CD4-positive, alpha-beta T cell treated with Interferon gamma for 1 hour (primary cell): Measurements from ENCODE around the gene MC1R.
A peak's percentile ranks its signal among the peaks of the same experiment; 100 is the strongest.

Experiments
- DNase-seq: peaks from one replicate; pipeline ENCODE4 v3.0.0-alpha.2; 2020

MC1R gene

DNA sequence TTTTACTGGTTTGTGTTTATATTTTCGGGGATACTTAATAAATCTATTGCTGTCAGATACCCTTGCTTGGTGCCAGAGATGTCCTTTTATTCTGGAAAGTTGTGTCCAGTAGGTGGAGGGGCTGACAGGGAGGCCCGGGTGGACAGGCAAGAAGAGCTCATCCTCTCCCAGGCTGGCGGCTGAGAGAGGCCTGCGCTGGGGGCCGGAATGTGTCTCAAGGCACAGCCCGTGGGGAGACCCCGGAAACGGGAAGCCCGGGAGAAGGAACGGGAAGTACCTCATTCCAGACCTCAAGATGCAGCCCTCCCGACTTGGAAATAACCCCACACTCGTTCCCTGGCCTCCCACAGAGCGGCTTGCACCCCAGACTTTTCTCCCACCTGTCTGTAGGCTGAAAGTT, 17.4 kb downstream of the MC1R start:
- DNase-seq, result no peak

DNA sequence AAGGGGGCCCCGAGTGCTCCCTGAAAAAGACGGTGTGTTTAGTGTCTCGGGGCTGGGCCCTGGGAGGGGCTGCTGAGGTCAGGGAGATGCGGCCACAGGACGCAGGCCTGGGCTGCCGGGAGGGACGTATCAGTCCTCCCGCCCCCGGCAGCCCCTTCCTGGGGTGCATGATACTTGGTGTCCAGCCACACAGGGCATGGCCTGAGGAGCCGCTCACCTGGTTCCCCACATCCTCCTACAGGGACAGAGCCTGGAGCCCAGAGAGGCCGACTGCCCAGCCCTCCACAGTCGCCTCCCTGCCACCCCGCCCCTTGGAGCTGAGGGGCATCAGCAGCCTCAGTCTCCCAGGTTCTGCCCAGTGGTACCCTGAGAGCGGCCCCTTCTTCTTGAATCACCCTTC, 17.8 kb downstream of the MC1R start:
- DNase-seq, result no peak

DNA sequence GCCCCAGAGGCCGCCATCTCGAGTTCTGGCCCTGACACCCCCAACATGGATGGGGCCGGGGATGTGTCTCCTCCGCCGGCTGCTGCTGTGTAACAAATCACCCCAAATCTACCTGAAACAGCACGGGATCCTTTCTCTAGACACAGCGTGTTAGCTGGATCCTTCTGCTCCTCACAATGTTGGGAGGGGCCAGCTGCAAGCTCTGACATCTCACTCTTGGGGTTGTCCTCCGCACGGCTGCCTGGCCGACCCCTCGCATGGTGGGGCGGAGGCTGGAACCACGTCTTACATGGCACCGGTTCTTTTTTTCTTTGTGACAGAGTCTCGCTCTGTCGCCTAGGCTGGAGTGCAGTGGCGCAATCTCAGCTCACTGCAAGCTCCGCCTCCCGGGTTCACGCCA, 18.3 kb downstream of the MC1R start:
- DNase-seq, result no peak

DNA sequence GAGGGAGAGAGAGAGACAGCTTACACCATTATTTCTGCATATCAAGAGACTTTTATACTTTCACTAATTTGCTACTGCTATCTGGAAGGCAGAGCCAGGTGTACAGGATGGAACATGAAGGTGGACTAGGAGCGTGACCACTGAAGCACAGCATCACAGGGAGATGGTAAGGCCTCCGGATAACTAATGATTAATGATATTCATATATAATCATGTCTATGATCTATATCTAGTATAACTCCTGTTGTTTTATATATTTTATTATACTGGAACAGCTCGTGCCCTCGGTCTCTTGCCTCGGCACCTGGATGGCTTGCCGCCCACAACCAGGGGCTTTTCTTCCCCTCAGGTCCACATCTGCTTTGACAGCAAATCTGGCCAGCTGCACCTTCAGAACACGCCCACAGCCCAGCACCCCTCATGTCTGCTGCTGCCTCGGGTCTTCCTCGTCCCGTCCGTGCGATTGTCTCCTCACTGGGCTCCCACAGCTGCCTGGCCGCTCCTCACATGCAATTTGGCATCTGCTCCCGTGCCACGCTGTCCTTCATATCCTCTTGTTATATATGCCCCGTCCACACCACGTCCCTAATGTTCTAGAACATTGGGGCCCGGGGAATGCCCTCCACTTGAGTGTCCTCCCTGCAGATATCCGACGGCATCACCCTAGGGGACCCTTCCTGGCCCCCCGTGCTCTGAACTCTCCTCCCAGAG, 19.7 kb downstream of the MC1R start:
- no peak for DNase-seq

DNA sequence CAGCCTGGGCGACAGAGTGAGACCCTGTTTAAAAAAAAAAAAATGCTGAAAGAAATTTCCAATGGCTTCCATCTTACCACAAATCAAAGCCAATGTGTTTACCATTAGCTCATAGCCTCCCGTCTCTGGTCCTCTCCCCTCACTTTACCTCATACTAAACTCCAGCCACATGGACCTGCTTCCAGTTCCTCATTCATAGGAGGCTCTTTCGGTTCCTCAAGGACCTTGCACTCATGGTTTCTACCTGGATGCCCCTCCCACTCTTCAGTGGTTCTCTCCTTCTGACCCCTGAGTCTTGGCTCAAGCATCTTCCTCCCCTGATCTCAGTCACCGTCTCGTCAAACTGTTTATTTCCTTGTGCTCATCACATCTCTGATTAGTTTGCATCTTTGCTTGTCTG, 26.1 kb downstream of the MC1R start:
- no peak for DNase-seq

DNA sequence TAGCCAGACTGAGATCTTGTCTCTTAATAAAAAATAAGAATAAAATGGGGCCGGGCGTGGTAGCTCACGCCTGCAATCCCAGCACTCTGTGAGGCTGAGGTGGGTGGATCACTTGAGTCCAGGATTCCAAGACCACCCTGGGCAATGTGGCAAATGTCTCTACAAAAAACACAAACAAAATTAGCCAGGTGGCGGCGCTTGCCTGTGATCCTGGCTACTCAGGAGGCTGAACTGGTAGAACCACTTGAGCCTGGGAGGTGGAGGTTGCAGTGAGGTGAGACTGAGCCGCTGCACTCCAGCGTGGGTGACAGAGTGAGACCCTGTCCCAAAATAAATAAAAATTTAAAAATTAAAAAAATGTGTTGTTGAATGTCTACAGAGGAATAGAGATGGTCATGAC, 27.0 kb downstream of the MC1R start:
- no peak for DNase-seq

DNA sequence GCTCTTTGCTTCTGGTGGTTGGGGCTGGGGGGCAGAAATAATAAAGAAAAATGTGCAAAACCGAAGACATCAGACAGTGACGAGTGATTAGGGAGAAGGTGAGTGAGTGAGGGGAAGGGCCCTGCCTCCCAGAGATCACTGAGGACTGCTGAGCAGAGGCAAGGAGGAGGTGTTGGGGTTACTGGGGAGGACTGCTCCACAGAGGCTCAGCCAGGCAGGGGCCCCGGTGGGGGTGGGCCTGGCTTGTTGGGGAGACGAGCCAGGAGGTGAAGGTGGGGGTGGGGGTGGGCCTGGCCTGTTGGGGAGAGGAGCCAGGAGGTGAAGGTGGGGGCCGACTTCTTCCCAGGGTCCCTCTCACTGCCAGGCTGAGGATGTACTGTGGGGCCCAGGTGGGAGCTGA, 27.9 kb downstream of the MC1R start:
- DNase-seq, result no peak

DNA sequence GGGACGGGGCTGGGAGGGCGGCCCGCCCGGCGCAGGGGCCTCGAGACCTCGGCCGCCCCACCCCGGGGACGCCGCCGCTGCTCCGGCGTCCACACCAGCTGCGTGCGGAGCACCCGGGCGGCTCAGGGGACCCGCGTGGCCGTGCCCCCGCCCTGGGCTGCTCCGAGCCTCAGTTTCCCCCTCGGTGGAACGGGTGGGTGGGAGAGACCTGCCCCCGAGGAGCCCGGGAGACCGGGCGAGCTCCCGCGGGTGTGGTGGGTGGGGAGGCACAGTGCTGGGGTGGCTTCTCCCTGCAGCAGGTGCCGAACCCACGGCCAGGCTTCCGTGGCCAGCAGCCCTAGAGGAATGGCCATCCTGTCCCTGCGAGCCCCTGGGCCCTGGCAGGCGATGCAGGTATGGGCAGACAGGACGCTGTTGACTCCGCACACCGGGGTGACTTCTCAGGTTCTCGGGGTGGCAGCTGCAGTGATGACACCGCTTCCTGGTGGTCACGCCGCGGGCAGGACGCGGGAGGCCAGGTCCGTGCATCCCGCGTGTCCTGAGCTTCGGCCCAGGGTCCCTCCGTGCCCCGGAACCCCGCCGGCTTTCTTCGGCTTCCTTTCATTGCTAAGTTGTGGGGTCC, 30.6 kb downstream of the MC1R start:
- no peak for DNase-seq

DNA sequence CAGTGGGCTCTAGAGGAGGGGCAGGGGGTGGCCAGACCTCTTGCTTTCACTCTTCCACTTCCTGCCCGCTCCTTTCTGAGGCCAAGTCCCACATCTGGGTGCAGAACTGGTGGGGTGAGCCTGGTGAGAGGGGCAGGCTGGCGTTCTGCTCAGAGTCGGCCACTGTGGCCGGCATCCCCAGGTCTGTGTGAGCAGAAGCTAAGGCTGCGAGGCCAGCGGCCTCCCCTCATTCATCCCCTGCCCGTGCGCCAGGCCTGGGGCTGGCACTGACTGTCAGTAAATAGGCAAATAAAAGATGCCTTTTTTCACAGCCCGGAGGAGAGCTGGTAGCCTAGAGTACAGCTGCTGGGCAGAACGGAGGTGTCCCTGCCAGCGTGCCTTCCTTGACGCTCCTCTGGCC, 31.1 kb downstream of the MC1R start:
- no peak for DNase-seq

DNA sequence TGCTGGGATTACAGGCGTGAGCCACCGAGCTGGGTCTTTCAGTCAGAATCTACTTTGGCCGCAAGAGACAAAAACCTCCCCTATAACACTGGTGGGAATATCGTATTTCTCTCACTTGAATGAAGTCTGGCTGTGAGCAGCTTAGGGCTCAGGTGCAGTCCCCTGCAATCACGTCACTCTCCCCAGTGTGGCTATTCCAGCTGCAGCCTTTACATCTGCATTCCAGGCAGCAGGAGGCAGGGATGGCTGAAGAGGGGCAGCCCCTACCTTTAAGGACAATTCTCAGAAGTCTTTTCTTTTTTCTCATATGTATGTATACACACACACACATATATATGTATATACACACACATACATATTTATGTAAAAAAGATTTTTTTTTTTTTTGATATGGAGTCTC, 32.8 kb downstream of the MC1R start:
- DNase-seq, result no peak

DNA sequence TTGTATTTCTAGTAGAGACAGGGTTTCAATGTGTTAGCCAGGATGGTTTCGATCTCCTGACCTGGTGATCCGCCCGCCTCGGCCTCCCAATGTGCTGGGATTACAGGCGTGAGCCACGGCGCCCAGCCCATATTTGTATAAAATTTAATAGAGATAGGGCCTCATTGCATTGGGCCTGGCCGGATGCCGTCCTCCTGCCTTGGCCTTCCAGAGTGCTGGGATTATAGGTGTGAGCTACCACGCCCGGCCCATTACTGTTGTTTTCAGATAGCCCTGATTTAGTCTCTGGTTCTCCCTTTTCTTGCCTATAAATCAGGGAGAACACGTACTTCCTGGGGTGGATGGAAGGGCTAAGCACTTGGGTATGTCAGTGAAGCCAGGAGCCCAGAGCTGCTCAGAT, 33.4 kb downstream of the MC1R start:
- DNase-seq, result no peak

DNA sequence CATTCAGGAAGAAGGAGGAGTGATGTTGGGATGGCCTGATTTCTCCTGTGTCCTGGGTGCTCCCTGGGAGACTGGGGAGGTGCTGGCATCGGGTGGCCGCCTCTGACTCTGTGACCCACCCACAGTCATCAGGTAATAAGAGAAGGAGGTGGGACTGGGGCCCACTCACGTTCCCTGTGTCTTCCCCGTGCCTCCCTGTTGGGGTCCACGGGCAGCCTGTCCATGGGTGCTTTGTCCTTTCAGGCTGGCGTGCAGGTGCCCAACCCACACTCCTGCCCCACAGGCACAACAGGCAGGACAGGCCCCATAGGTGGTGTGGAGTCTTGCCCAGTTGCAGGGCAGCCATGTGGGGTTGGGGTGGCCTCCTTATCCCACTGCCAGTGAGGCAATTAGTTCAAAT, 33.9 kb downstream of the MC1R start:
- no peak for DNase-seq

DNA sequence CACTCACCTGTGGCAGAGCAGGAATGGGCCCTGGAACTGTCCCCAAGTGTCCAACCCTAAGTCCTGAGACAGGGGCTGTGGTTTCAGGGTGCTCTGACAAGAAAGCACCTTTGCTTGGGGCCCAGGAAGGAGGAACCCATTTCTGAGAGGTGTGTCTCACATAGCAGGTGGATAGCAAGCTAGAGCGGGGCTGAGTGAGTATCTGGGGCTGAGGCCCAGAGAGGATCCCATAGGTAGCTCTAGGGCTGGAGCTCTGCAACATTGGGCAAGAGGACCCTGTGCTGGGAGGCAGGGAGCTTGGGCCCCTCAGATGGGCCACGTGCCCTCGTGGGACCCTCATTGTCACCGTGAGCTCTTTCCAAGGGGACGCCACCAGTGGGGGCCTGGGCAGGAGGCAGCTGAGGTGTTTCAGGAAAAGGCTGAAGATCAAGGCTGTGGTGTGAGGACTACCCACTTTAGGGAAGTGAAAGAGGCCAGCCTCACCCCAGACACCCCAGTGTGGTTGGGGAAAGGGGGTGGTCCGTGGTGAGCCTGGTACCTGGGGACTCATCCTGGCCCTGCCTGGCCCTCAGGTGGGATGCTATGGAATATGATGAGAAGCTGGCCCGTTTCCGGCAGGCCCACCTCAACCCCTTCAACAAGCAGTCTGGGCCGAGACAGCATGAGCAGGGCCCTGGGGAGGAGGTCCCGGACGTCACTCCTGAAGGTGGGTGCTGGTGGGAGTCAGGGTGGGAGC, 35.2 kb downstream of the MC1R start:
- no peak for DNase-seq

DNA sequence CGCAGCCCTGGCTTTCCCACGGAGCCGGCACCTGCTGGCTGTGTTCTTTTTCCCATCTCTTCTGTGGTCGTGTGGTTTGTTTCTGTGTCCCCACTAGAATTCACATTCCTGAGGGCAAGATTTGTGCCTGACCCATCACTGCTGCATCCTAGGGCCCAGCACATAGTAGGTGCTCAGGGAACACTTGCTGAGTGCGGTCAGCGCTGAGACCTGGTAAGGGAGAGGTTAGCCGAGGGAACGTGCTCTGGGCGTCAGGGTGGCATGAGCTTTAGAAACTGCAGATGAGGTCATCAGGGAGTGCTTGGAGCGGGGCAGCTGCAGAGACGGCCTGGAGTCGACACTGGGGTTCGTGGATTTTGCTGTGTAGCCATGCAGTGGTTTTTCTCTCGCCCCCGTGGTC, 35.8 kb downstream of the MC1R start:
- no peak for DNase-seq

DNA sequence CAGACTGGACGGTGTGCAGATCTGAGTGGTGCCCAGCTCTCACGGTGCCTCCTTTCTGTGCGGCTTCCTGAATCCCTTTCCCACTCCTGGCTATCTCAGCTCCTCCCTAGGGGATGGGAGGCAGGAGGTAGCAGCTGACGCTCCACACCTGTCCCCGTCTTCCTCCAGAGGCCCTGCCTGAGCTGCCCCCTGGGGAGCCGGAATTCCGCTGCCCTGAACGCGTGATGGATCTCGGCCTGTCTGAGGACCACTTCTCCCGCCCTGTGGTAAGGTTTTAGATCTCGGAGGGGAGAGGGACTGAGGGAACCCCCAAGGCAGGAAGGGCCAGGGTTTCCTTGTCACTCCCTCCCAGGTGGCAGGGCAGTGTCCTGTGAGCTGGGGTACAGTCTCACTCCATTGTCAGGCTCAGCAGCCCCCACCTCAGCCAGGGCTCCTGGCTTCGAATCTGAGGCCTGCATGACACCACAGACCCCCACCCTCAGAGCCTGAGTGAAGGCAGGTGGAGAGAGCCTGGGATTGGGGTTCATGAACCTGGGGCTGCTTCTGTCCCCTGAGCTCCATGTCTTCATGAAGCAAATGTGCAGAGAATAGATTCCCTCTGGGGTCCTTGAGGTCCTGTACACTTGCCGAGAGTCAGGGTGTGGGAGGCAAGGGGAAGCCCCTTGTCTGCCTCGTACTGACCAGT, 36.5 kb downstream of the MC1R start:
- no peak for DNase-seq

DNA sequence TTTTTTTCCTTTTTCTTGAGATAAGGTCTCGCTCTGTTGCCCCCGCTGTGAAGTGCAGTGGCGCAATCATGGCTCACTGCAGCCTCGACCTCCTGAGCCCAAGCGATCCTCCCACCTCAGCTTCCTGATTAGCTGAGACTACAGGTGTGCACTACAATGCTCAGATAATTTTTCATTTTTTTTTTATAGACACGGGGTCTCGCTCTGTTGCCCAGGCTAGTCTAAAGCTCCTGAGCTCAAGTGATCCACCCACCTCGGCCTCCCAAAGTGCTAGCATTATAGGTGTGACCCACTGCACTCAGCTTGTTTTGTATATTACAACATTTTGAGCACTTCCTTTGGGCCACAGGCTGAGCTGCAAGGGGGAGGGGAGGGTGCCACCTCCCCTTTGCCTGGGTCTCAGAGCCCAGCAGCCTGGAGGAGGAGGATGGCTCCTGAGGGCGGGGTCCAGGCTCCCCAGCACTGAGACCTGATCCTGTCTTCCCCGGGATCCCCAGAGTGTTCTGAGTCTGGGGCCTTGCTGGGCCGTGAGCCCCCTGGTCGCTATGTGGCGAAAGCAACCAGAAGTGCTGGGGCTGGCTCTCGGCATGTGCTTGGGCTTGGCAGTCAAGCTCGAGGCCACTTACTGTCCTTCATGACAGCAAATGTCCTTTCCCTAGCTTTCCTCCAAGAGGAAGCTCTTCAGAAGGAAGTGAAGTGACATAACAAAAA, 38.0 kb downstream of the MC1R start:
- DNase-seq, result no peak

DNA sequence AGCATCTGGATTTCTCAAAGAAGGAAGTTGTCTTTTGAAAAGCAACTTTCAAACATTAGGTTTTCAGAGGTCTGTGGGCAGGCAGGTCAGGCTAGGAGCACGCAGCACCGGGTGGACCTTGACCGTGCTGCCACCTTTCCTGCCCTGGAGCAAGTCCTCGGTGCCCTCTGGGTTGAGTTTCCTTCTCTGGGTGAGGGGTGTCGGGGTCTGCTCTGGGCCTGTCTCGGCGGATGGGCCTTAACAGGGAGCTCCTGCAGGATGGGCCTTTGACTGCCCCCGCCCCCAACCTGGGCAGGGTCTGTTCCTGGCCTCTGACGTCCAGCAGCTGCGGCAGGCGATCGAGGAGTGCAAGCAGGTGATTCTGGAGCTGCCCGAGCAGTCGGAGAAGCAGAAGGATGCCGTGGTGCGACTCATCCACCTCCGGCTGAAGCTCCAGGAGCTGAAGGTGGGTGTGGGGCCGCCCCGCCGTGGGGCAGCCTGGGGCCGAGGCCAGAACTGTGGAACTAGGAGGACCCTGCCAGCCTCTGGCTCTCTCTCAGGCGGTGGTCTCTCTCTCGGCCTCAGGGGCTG, 38.6 kb downstream of the MC1R start:
- DNase-seq, result no peak

DNA sequence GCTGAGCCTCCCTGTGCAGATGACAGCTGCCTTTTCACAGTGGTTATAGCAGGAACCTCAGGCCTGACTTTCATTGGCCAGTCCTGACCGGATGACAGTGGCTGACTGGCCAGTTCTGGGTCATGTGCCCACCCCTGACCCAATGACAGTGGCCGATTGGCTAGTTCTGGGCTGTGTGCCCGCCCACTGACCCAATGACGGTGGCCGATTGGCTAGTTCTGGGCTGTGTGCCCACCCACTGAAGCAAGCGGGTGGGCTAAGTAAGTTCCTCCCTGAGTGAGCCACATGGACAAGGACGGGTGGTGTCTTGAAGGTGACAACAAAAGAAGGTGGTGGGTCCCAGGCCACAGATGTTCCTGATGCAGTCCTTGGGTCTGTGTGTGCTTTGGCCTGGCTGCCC, 39.4 kb downstream of the MC1R start:
- peak; percentile 45 for DNase-seq

DNA sequence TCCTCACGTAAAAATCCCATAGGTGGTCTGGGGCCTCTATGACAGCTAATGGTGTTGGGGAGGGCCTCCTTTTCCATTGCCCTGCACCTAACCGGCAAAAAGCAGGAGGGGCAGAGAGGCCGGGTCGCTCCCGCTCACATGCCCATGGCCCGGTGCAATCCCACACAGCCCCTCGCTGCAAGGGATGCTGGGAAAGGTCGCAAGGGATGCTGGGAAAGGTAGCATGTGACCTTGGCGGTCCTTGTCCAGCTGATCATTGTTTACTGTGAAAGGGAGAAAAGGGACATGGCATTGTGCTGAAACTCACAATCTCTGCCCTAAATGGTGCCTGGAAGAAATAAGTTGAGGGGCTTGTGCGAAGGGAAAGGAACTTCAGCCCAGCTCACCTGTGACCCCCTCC, 39.9 kb downstream of the MC1R start:
- no peak for DNase-seq

DNA sequence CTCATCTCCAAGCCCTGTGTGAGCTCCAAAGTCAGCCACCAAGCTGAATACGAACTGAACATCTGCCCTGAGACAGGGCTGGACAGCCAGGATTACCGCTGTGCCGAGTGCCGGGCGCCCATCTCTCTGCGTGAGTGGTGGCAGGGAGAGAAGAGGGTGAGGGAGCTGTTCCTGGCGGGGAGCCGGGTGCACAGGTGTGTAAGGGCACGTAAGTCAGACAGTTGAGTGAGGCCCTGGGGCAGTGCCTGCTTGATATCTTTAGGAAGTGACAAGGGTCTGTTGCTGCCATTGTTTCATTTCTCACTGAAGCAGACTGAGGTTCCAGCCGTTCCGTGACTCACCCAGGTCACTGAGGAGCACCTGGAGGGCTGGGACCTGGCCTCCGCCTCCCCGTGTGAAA, 42.3 kb downstream of the MC1R start:
- no peak for DNase-seq

DNA sequence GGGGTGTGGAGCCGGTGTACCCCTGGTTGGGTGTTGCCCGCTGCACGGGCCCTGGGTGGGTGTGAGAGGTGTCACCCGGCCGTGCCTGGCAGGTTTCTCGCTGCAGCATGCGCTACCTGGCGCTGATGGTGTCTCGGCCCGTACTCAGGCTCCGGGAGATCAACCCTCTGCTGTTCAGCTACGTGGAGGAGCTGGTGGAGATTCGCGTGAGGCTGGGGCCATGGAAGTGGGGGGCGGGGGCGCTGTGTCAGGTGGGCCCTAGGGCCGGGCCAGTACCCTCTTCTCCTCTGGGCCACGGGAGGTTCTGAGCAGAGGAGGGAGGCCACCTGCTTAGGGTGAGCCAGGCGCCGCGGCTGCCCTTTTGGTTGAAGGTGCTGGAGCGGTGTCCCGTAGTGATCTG, 43.3 kb downstream of the MC1R start:
- no peak for DNase-seq

DNA sequence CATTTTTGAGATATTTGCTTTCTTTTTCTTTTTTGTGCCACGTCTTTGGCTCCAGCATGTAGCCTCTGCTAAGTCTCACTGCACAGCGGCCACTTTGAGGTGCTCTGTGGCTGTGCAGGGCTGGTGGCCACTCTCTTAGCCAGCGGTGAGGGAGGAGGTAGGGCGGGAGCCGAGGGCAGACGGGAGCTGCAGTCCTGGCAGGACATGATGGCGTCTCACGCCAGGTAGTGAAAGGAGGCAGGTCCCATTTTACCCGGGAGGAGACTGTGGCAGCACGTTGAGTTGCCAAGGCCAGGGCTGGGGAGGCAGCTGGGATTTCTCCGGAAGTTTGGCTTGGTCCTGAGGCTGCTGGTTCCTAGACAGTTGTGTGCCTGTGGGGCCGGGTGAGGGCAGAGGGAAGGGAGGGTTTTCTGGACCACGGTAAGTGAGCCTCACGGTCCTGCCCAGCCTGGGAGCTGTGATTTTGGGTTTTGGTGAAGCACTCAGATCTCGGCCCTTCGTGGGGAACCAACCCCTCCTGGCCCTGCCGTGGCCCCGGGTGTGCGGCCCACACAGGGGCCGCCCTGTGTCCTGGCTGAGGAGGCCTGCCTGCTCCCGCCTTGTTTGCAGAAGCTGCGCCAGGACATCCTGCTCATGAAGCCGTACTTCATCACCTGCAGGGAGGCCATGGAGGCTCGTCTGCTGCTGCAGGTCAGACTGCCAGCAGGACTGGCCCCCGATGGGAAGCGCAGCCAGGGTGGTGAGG, 44.3 kb downstream of the MC1R start:
- DNase-seq, result no peak
